G401.6 (cell line): ENCODE data around the gene GEMIN5.
A peak's percentile ranks its signal among the peaks of the same experiment; 100 is the strongest.

ENCODE experiments used
- FAIRE-seq: peaks from 2 replicates; lab custom pipeline; 2012; peaks lifted over from hg19 to GRCh38; lab: Jason Lieb, UNC

Gene GEMIN5

GRCh38 chr5:154881986-154882385, 56.0 kb downstream of the GEMIN5 start:
- no peak for FAIRE-seq

- FAIRE-seq = no peak
Measured at GRCh38 chr5:154878642-154879335, 59.2 kb downstream of the GEMIN5 start.

- no peak for FAIRE-seq
Measured at GRCh38 chr5:154873791-154874331, 64.2 kb downstream of the GEMIN5 start.

GRCh38 chr5:154871734-154872133, 66.3 kb downstream of the GEMIN5 start:
- FAIRE-seq = no peak

GRCh38 chr5:154868702-154869101, 69.3 kb downstream of the GEMIN5 start:
- no peak for FAIRE-seq

GRCh38 chr5:154866841-154867240, 71.2 kb downstream of the GEMIN5 start:
- no peak for FAIRE-seq

GRCh38 chr5:154865466-154866184, 72.4 kb downstream of the GEMIN5 start:
- no peak for FAIRE-seq

- no peak for FAIRE-seq
Measured at GRCh38 chr5:154863291-154864080, 74.5 kb downstream of the GEMIN5 start.

GRCh38 chr5:154862766-154863165, 75.2 kb downstream of the GEMIN5 start:
- FAIRE-seq = no peak

- FAIRE-seq = no peak
Measured at GRCh38 chr5:154861946-154862345, 76.1 kb downstream of the GEMIN5 start.

GRCh38 chr5:154860765-154861164, 77.2 kb downstream of the GEMIN5 start:
- FAIRE-seq = no peak

GRCh38 chr5:154860123-154860522, 77.9 kb downstream of the GEMIN5 start:
- no peak for FAIRE-seq

GRCh38 chr5:154858972-154859871, 78.8 kb downstream of the GEMIN5 start:
- no peak for FAIRE-seq

GRCh38 chr5:154858297-154858971, 79.6 kb downstream of the GEMIN5 start, which contains the start of gene CNOT8:
Gene CNOT8 (plus strand): TSS chr5:154858627. CDS start chr5:154863279, 4,652 bp downstream.
- peak; percentile 93 for FAIRE-seq

- FAIRE-seq = peak; percentile 60
Measured at GRCh38 chr5:154857530-154858296, 80.3 kb downstream of the GEMIN5 start.

- FAIRE-seq = no peak
Measured at GRCh38 chr5:154851351-154851750, 86.7 kb downstream of the GEMIN5 start.

GRCh38 chr5:154850255-154851062, 87.6 kb downstream of the GEMIN5 start, which contains the start of gene FAXDC2:
Gene FAXDC2 (minus strand): TSS chr5:154850603. CDS start chr5:154838178, 12,425 bp downstream.
- FAIRE-seq = no peak

GRCh38 chr5:154849791-154850201, 88.2 kb downstream of the GEMIN5 start:
- no peak for FAIRE-seq

GRCh38 chr5:154849264-154849785, 88.7 kb downstream of the GEMIN5 start:
- no peak for FAIRE-seq
